B cell (primary cell): ENCODE data around the gene RCC2.
"Not testable (repeated sequence)": the region's sequence is repeated elsewhere in the genome, so short reads cannot be mapped to it uniquely, and the experiment has no call there.

Experiments
- EZH2 ChIP-seq: IDR thresholded peaks from 2 replicates; pipeline ENCODE4 v1.6.1; 2012; ENCODE audit warnings: borderline replicate concordance, low read depth, mild to moderate bottlenecking, moderate library complexity, low read length; ENCODE audit not compliant: insufficient read depth, poor library complexity, severe bottlenecking
- TF ChIP-seq, protein P1 (sequence below): fragments of 200-600 bp; IDR thresholded peaks from one replicate; pipeline ENCODE4 v1.8.0; 2022; ENCODE audit warnings: antibody characterized with exemption, mild to moderate bottlenecking

DNA sequence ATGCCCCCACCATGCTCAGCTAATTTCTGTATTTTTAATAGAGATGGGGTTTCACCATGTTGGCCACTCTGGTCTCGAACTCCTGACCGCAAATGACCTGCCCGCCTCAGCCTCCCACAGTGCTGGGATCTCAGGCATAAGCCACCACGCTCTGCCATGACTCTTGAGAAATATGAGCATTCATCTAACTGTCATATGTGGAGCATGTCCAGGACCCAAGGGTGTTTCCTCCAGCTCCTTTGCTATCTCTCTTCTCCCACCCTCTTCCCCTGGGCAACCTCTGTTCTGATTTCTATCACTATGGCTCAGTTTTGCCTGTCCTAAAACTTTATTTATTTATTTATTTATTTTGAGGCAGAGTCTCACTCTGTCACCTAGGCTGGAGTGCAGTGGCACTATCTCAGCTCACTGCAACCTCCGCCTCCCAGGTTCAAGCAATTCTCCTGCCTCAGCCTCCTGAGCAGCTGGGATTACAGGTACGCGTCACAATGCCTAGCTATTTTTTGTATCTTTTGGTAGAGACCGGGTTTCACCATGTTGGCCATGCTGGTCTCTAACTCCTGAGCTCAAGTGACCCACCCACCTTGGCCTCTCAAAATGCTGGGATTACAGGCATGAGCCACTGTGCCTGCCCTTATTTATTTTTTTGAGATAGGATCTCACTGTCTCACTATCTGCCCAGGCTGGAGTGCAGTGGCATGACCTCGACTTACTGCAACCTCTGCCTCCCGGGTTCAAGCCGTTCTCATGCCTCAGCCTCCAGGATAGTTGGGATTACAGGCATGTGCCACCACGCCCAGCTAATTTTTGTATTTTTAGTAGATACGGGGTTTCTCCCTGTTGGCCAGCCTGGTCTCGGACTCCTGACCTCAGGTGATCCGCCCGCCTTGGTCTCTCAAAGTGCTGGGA lies 29.1 kb upstream of the RCC2 start:
- TF ChIP-seq, protein P1, sequence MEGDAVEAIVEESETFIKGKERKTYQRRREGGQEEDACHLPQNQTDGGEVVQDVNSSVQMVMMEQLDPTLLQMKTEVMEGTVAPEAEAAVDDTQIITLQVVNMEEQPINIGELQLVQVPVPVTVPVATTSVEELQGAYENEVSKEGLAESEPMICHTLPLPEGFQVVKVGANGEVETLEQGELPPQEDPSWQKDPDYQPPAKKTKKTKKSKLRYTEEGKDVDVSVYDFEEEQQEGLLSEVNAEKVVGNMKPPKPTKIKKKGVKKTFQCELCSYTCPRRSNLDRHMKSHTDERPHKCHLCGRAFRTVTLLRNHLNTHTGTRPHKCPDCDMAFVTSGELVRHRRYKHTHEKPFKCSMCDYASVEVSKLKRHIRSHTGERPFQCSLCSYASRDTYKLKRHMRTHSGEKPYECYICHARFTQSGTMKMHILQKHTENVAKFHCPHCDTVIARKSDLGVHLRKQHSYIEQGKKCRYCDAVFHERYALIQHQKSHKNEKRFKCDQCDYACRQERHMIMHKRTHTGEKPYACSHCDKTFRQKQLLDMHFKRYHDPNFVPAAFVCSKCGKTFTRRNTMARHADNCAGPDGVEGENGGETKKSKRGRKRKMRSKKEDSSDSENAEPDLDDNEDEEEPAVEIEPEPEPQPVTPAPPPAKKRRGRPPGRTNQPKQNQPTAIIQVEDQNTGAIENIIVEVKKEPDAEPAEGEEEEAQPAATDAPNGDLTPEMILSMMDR, result not testable (repeated sequence)
- not testable (repeated sequence) for TF ChIP-seq EZH2
